HT1080 (cell line): ENCODE results near the gene FADS6. TPM values are rescaled to one million over a fixed set of nuclear protein-coding genes. Genes with fewer than 3 reads are reported as not detected.

Experiments
- DNase-seq: peaks from one replicate; pipeline ENCODE4 v3.0.0-alpha.2; 2015; ENCODE audit warnings: low read depth
- total RNA-seq: library from RNA; depleted of rRNA; stranded (reverse); fragments of >200 nt; shearing (Covaris generic); gene quantifications from 2 replicates; pipeline ENCODE4 v1.2.3, GENCODE V29; 2014

FADS6 gene
- total RNA-seq, 1 experiment from 2014 or later = not detected

- no peak for DNase-seq
These were observed 38.1 kb downstream of the FADS6 start for GRCh38 chr17:74855323-74855722.

DNA sequence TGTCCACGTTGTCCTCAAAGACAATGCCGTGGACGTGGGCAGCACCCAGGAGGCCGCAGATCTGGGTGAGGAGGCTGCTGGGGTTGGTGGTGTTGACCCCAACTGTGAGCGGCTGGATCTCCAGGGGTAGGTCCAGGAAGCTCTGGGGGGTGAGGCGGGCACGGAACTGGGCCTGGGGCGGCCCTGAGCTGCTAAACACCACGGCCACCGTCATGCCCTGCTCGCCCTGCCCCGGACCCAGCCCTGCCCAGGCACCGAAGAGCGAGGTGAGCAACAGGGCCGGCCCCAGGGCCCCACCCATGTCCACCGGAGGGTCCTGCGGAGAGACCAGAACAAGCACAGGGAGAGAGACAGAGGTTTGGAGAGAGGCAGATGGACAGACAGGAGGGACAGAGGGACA is 38.6 kb downstream of the FADS6 start:
- no peak for DNase-seq

GRCh38 chr17:74853669-74854068 is 39.8 kb downstream of the FADS6 start:
- DNase-seq = no peak

GRCh38 chr17:74853048-74853397 is 40.4 kb downstream of the FADS6 start:
- no peak for DNase-seq

GRCh38 chr17:74852237-74853047 is 41.0 kb downstream of the FADS6 start:
- DNase-seq = no peak

DNA sequence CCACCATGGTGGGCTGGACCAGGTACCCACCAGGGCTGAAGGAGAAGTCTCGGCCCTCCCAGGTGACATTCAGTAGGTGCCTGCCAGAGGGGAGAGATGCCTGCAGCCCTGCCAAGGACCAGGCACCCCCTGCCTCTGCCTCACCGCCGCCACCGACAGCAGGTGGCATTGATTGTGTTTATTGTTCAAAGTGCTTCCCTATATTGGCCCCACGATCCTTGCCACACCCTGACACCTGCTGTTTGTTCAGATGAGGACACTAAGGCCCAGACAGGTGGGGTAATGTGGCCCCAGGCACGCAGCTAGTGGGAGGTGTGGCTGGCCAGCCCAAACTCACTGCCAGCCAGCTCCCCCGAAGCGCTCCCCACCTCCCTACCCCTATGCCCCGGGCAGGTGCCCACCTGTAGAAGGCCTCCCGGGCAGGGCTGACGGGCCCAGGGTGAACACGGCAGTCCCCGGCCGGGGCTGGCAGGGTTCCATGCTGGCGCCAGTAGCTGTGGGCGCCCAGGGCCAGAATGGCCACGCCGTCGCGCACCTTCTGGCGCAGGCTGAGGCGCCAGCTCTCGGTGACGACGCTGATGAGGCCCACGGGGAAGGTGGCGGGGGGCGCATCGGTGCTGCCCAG is 41.7 kb downstream of the FADS6 start:
- no peak for DNase-seq

DNA sequence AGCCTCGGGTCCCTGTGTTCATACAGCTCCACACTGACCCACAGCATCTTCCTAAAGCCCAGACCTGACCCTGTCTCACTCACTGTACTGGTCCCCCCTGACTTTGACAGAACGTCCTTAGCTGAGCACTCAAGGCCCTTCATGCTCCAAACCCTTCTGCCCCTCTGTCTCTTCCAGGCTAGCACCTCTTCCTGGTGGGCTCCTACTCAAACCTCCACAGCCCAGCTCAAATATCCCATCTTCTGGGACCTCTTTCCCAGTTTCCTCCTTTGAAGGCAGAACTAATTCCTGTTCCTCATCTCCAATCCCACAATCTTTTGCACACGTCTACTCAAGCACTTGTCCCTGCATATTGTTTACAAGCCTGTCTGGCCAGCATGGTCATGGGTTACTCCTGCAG is 42.5 kb downstream of the FADS6 start:
- DNase-seq = no peak

DNA sequence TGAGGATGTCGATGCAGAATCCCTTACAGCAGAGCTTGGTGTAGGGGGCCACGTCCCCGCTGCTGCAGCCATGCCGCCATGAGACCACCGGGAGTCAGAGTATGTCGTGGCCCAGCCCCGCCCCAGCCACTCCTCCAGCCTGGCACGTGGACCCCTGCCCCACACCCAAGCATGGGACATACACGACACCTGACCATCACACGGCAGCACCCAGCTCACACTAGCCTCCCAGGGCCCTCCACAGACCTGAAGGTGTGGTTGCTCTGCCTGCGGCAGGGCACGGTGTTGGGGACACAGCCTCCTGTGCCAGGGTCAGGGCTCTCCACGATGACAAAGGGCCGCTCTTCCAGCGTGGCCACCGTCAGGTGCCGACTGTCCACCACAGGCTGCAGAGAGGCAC is 43.1 kb downstream of the FADS6 start:
- DNase-seq = no peak

DNA sequence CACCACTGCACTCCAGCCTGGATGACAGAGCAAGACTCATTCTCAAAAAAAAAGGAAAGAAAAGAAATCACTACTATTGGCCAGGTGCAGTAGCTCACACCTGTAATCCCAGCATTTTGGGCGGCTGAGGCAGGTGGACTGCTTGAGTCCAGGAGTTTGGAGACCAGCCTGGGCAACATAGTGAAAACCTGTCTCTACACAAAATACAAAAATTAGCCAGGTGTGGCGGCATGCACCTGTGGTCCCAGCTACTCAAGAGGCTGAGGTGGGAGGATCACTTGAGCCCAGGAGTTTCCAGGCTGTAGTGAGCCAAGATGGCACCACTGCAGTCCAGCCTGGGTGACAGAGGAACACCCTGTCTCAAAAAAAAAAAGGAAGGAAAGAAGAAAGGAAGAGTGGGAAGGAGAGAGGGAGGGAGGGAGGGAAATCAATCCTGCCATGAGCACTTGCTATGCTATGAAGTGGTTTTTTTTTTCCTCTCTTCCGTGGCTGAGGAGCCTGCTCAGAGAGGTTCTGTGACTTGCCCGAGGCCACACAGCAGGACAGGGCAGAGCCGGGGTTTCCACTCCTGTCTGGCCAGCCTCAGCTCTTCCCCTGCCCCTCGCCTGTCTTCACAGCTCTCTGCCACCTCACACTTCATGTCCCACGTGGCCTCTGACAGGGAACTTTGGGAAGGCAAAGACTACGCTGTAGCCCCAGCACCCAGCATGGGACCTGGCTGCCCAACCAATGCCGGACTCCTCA is 44.6 kb downstream of the FADS6 start:
- no peak for DNase-seq

- no peak for DNase-seq
These were observed 46.8 kb downstream of the FADS6 start for GRCh38 chr17:74846621-74847020.

- DNase-seq = no peak
These were observed 50.1 kb downstream of the FADS6 start for GRCh38 chr17:74843352-74843627.

GRCh38 chr17:74842599-74843351 is 50.7 kb downstream of the FADS6 start:
- DNase-seq = no peak

DNA sequence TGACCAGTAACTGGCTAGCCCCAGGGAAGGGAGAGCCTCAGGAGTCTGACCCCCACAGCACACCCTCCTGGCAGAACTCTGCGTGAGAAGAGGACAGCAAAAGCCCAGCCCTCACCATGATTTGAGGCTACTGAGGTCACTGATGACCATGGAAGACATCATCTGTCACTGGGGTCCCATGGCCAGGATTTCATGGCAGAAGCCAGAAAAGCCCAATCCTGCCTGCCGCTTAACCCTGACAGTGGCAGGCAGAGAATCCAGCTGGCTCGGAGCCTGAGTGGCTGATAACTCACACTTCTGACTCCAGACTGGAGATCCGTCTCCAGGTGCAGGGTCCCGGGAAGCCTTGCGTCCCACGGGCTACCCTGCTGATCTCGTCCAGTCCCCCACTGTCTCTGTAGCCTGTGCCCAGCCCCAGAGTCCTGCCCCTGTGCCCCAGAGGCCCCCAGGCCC is 51.3 kb downstream of the FADS6 start:
- no peak for DNase-seq

DNA sequence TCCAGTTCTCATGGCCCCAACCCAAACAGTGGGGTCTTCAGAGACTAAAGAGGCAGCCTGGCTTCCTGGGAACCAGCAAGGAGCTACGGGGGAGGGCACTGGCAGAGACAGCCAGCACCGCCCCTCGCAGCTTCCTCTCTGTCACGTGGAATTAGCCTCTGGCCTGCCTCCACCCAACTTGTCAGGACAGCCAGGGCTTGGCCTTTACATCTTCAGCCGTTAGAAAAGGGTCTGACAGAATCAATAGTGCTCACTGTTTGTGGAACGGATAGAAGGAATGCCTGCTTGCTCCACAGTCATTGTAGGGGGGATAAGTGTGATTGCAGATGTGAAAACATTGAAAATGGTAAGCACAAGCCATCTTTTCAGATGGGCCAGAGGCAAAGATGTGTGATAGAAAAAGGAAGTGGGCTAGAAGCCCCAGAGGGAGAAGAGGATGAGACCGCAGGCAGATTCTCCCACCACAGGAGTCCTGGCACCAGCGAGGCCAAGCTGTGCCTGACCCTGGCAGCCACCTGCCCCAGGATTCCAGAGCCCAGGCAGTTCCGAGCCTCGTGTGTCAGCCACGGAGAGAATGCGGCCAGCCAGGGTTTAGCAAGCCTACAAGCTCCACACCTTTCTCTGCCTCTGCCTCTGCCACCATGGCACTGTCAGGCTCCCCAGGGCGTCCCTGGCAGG is 52.3 kb downstream of the FADS6 start:
- DNase-seq = no peak

DNA sequence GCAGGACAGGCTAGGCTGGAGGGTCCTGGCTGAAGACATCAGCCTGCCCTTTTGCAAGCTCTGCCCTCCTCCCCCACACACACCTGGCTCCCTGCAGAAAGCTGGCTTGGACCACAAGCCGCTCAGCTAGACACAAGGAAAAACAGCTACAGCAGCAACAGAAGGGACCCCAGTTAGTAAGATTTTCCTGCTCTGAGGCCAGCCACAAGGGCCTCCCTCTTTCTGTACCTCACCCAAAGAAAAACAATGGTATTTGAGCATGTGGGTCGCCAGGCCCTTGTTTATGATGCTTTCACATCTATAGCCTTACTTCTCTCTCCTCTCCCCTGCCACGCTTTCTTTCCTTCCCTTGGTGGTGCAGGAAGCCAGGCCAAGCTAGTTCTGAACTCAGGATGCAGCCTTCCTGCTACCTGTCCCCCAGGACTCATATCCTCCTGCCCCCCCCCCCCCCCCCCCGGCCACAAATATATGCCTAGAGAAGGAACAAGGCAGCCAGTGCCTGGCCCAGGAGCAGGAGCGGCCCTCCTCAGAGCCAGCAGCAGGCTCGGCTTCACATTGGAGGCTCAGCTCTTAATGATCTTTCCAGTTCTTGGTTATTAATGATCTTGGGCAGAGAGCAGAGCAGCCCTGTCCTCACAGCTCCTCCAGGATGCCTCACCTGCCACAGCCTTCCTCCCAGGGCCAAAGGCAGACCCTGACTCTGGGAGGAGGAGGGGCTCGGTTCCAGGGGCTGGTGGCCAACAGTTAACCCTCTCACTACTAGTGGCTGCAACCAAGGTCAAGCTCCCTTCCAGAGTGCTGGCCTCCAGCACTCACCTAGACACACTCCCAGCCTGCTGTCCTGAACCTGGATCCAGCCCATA is 53.2 kb downstream of the FADS6 start:
- DNase-seq = no peak

DNA sequence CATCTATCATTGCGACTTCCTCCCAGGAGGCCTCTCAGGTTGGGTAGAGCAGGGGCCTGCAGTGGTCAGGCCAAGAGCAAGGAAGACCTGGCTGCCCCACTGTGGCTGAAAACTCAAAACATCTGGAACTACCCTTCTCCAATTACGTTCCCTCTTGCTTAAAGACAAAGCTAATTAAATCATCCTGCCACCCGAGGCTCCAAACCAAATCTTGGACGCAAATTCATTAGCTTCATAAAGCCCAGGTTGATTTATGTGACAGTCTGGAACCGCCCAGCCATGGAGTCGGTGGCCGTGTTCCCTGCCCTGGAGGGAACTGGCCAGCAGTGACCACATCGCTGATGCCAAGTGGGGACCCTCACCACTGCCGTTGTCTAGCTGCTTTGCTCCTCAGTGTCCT is 55.2 kb downstream of the FADS6 start:
- no peak for DNase-seq

DNA sequence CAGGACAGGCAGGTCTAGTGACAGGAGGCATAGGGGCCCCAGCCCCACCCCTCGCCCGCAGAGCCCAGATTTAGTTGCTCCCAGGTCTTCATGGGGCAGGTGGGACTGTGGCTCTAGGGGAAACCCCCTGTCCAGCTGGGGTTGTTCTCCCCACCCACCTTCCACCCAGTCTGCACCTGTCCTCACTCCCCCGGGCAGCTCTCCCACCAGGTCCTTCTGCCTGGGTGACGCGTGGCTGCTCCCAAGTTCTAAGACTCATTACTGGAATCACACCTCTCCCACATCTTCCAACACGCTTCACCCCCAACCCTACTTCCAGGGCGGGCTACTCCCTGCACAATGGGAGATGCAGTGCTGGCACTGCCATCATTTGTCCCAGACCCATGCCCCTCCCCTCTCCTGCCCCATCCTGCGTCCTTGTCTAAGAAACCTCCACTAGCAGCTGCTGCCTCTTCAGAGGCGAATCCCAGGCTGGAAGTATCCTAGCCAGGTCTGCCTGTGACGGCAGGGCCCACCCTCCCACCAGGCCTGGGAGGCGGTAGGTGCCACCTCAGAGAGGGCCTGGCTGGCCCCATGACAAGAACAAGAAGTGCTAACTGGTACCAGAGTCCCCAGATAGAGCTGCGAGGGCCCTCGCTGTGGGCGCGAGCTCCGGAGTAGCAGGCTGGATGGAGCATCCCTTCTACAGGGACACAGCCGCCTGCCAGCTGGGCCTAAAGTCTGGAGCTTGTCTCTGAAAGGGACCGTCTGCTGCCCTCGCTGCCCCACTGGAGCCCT is 56.6 kb downstream of the FADS6 start:
- no peak for DNase-seq

GRCh38 chr17:74836191-74836590 is 57.2 kb downstream of the FADS6 start:
- DNase-seq = no peak
